Effector memory CD8-positive, alpha-beta T cell (primary cell): ENCODE results near the gene ZFAND3.

Experiments used
- ATAC-seq: fragments of 150-1000 bp; cut with Tn5 transposase; replicated peaks from 2 replicates; pipeline ENCODE4 v1.10.0; 2021; ENCODE audit warnings: mild to moderate bottlenecking, moderate library complexity
- DNase-seq, 3 experiments: peaks; one replicate each; pipeline ENCODE4 v3.0.0; 2021
- H3K27ac Mint-ChIP-seq, 2 donors: one replicate each; pipeline ENCODE4 v1.8.0; 2022; ENCODE audit warnings: mild to moderate bottlenecking in 2 of 2, mixed read lengths in 2 of 2, moderate library complexity in 2 of 2
- H3K27me3 Mint-ChIP-seq, 2 donors: one replicate each; pipeline ENCODE4 v1.8.0; 2022; ENCODE audit warnings: mixed read lengths in 2 of 2
- H3K36me3 Mint-ChIP-seq: one replicate; pipeline ENCODE4 v1.8.0; 2022; ENCODE audit warnings: mild to moderate bottlenecking, moderate library complexity, mixed read lengths; ENCODE audit not compliant: insufficient read depth
- H3K4me1 Mint-ChIP-seq, 2 donors: one replicate each; pipeline ENCODE4 v1.8.0; 2022; ENCODE audit warnings: low read depth in 2 of 2, mixed read lengths in 2 of 2
- H3K4me3 Mint-ChIP-seq, 2 donors: one replicate each; pipeline ENCODE4 v1.8.0; 2022; ENCODE audit warnings: mild to moderate bottlenecking in 2 of 2, mixed read lengths in 2 of 2, moderate library complexity in 2 of 2
- H3K9me3 Mint-ChIP-seq, 2 donors: one replicate each; pipeline ENCODE4 v1.8.0; 2022; ENCODE audit warnings: mixed read lengths in 2 of 2

The ZFAND3 gene

DNA sequence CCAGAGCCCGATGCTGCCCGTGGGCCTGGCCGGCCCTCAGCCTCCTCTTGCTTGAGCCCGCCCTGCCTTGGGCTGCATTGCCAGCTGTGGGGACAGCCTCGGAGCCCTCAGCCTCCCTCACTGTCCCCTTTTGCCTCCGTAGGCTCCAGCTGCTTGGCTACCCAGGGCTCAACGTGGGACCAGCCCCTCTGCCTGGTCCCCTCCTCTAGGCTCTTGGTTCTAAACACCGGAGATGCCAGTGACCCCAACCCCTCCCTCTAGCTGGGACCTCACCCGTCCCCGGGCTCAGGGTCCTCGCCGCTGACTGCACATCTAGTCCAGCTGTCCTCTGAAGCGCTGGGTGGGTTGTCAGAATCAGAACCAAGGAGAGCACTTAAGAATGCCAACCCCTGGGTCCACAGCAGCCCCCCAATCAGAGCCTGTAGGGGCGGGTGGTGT is 345.2 kb downstream of the ZFAND3 start:
- ATAC-seq (no peak), DNase-seq (no peak)
- no peak overlapping the region for H3K4me3 Mint-ChIP-seq
- H3K9me3 Mint-ChIP-seq: no peaks in the 10 kb centered on the region
- peaks cover 6% of the 10 kb centered on the region for H3K36me3 Mint-ChIP-seq
- peaks cover 5 to 7% of the 10 kb centered on the region in 2 donors for H3K4me1 Mint-ChIP-seq
- H3K27ac Mint-ChIP-seq: no peak overlapping the region
- no peaks in the 10 kb centered on the region for H3K27me3 Mint-ChIP-seq

DNA sequence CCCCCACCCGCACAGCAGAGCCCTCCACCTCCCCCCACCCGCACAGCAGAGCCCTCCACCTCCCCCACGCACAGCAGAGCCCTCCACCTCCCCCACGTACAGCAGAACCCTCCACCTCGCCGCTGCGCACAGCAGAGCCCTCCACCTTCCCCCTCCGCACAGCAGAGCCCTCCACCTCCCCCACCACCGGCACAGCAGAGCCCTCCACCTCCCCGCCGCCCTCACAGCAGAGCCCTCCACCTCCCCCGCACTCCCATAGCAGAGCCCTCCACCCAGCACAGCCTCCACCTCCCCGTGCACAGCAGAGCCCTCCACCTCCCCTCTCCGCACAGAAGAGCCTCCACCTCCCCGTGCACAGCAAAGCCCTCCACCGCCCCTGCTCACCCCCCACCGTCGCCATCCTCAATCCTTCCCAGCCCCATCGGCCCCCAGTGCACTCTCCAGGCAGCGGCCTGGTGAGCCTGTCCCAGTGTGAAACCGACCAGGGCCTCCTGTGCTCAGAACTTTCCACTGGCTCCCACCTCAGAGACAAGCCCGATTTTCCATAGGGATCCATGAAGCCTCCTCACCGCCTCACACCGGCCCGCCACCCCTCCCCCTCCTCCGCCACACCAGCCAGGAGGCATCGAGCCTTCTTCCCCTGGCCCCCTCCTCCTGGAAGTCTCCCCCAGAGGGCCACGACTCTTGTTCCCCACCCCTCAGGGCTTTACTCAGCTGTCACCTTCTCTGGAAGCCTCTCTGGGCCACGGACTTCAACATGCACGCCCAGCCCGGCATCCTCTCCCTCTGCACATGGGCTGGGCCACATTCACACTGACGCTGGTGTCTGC is 347.1 kb downstream of the ZFAND3 start:
- Mint-ChIP-seq H3K4me3 (no peak overlapping the region), H3K4me1 (peaks cover 4 to 5% of the 10 kb centered on the region in 2 donors), H3K36me3 (peaks cover 6% of the 10 kb centered on the region), H3K27me3 (no peaks in the 10 kb centered on the region), H3K9me3 (no peaks in the 10 kb centered on the region), H3K27ac (no peak overlapping the region)
- no peak for ATAC-seq
- DNase-seq: no peak

DNA sequence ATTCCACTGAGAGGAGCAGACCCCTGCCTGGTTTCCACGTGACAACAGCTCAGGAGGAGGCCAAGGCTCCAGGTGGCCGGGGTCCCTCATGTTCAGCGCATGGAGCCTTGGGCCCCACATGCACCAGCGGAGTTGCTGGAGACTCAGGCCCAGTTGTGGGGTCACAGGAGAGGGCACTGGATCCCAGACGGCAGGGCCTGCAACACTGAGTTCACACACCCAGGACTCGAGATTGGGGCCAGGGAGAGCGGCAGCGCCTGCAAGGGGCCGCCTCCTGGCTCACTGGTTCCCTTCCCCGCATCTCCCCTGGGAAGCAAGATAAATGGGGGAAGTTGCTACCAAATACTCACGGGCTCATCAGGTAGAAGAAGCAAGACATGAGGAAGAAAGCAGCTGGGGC is 348.1 kb downstream of the ZFAND3 start:
- no peak for ATAC-seq
- Mint-ChIP-seq H3K36me3 (peaks cover 6% of the 10 kb centered on the region), H3K27ac (peak overlapping the region in 1 of 2 donors; percentile 15), H3K27me3 (no peaks in the 10 kb centered on the region), H3K4me1 (peaks cover 2 to 4% of the 10 kb centered on the region in 2 donors), H3K4me3 (no peak overlapping the region), H3K9me3 (no peaks in the 10 kb centered on the region)
- DNase-seq: no peak

DNA sequence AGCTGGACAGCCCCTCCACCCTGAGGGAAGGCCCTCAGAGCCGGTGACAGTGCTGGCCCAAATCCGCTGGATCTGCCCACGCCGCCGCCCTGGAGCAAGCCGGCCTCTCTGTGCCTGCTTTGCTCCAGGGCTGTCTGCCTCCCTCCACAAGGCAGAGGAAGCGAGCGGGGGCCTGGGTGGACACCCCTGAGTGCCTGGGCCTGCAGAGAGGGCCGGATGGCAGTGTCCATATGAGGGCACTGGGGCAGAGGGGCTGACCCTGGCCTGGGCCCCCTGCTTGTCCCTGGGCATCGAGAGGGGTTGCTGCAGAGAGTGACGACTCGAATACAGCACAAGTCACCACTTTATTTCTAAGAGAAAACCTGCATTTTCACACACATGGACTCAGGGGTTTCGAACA is 348.6 kb downstream of the ZFAND3 start:
- H3K4me1 Mint-ChIP-seq: peaks cover 2 to 4% of the 10 kb centered on the region in 2 donors
- no peaks in the 10 kb centered on the region for H3K9me3 Mint-ChIP-seq
- peaks cover 9% of the 10 kb centered on the region for H3K36me3 Mint-ChIP-seq
- no peak overlapping the region for H3K27ac Mint-ChIP-seq
- no peak for ATAC-seq
- no peak for DNase-seq
- H3K4me3 Mint-ChIP-seq: no peak overlapping the region
- H3K27me3 Mint-ChIP-seq: no peaks in the 10 kb centered on the region

DNA sequence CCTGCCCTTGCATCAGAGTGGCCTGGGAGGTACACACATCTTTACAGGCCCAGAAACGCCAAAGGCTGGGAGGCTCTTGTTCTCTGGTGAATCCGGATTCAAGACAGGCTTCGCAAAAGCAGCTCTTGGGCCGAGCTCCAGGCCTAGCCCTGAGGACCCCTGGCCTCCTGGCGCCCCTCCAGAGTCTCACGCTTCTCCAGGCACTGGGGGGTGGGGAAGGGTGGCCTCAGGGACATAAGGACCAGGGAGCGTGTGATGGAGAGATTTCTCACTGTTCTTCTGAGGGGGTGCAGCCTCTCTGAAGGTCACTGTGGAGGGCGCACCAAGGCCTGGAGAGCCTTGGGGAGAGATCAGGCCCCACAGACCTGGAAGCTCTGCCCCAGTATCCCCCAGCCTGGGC is 349.2 kb downstream of the ZFAND3 start:
- Mint-ChIP-seq H3K27me3 (no peaks in the 10 kb centered on the region), H3K9me3 (no peaks in the 10 kb centered on the region), H3K36me3 (peaks cover 12% of the 10 kb centered on the region), H3K4me1 (peaks cover 3 to 4% of the 10 kb centered on the region in 2 donors), H3K27ac (peak overlapping the region in 1 of 2 donors; percentile 66), H3K4me3 (no peak overlapping the region)
- DNase-seq (no peak), ATAC-seq (no peak)

DNA sequence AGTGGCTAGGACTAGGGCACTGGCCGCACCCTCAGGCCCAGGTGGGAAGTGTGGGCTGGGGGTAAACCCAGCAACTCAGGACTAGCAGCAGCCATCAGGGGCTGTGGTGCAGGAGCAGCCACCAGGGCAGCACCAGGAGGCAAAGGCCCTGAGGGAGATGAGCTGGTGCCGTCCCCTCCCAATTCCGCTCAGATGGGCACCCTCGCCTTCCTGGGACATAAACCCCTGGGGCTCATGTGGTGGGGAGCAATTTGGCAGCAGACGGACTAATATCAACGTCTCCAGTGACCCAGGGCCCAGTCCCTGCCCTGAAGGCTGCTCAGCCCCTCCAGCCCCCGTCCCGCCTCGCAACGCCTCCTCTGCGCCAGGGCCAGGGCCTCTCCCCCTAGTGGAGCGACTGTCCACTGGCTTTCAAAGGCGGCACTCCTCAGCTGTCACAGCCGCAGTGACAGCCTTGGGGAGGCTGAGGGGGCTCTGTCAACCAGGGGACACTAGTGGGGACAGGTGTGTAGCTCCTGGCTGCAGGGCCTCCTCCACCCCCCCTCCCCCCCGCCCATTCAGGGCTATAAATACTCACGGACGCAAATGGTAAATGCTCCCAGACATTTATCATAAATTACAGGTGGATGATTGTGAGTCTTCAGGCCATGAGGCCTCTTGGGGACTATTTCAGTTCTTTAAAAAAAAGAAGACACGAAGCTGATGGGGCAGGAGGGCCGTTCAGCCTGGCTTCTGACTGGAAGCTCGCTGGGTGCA is 349.9 kb downstream of the ZFAND3 start:
- no peak for DNase-seq
- Mint-ChIP-seq H3K27me3 (no peaks in the 10 kb centered on the region), H3K4me1 (peaks cover 0 to 5% of the 10 kb centered on the region in 2 donors), H3K4me3 (no peak overlapping the region), H3K9me3 (no peaks in the 10 kb centered on the region), H3K27ac (peak overlapping the region in 1 of 2 donors; percentile 66), H3K36me3 (peaks cover 12% of the 10 kb centered on the region)
- ATAC-seq: no peak

DNA sequence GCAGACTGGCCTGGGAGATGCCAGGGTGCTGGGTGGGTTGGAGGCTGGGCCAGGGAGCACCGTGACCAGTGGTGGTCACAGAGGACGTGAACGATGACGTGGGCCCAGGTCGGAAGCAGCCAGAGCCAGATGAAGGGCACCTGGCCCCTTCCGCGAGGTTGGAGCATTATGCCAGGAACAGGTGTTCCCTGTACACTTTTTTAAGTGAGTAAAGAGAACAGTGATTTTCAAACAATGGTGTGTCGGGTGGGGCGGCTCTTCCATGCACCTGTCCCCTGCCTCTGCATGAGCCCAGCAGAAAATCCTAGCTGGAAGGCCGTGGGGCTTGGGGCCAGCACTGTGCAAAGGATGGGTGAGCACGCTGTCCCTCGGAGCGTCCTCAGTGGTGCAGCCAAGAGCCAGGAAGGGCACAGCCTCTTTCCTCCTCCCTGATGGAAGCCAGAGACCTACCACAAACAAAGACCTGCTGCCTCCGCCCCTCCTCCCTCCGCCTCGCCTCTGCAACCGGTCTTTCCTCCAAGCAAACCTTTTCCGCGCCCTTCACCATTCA is 350.5 kb downstream of the ZFAND3 start:
- H3K4me1 Mint-ChIP-seq: peaks cover 0 to 3% of the 10 kb centered on the region in 2 donors
- H3K9me3 Mint-ChIP-seq: no peaks in the 10 kb centered on the region
- H3K4me3 Mint-ChIP-seq: no peak overlapping the region
- DNase-seq (no peak), ATAC-seq (no peak)
- H3K27ac Mint-ChIP-seq: no peak overlapping the region
- H3K36me3 Mint-ChIP-seq: peaks cover 12% of the 10 kb centered on the region
- H3K27me3 Mint-ChIP-seq: no peaks in the 10 kb centered on the region

DNA sequence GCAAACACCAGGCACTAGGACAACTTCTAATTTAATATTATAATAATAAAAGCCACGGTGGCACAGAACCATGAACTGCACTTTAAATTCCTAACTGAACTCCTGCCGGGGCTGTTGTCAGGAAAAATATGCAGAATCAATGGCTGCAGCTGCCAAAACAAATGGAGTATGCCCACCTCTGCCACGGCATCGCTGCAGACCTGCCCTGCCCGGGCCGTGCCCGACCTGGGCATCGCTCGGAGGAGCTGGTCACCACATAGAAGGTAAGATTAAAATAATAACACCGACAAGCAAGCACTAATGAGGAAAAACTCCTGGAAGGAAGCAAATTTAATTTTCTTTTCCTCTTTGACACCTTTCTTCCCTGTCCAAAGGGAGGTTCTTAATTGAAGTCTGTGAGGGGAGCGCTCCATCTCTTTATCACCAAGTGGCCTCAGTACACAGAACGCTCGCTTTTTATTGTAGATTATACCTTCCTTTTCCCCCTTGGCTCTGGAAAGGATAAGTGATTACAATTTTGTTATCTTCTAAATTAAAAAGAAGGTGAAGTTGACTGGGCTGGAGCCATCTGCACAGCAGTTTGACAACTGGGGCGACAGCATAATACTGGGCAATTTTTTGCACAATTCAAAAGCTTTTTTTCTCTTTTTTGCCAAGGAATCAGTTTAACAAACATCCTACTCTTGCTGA is 351.3 kb downstream of the ZFAND3 start:
- peaks cover 12% of the 10 kb centered on the region for H3K36me3 Mint-ChIP-seq
- no peaks in the 10 kb centered on the region for H3K27me3 Mint-ChIP-seq
- no peak overlapping the region for H3K4me3 Mint-ChIP-seq
- H3K27ac Mint-ChIP-seq: no peak overlapping the region
- H3K4me1 Mint-ChIP-seq: peaks cover 0 to 3% of the 10 kb centered on the region in 2 donors
- H3K9me3 Mint-ChIP-seq: no peaks in the 10 kb centered on the region
- no peak for ATAC-seq
- DNase-seq: no peak

DNA sequence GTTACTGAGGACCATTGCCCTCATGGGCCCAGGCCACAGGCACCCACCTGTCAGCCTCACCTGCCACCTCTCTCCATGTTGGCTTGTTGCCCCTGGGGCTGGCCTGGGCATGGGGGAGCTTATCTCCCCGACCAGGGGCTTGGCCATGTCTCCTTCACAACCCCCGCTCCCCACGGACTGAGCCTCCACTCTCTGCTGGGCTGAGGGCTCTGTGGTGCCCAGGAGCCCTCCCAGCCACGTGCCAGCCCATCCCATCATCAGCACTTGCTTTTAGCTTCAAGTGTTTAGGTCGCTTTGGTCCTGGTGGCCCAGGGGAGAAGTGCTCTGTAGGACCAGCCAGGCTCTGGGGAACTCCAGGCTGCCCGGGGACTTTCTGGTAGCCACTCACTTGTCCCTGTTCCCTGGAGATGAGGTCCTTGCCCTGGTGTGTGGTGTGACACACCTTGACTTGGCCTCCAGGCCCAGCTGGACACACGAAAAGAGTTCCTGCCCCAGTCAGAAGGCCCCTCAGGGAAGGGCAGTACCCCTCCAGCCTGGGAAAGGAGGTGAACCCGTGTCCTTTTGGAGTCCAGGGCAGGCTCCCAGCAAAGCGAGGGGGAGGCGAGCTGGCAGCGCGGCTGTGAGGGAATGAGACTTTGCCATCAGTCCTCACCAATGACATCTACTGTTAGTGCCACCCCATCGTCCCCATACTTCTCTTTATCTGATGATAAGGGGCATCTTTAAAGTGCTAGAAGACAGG is 352.6 kb downstream of the ZFAND3 start:
- Mint-ChIP-seq H3K4me1 (peaks cover 0 to 6% of the 10 kb centered on the region in 2 donors), H3K27ac (peak overlapping the region in 1 of 2 donors; percentile 77), H3K27me3 (no peaks in the 10 kb centered on the region), H3K36me3 (peaks cover 14% of the 10 kb centered on the region), H3K9me3 (no peaks in the 10 kb centered on the region), H3K4me3 (no peak overlapping the region)
- ATAC-seq (no peak), DNase-seq (no peak)

DNA sequence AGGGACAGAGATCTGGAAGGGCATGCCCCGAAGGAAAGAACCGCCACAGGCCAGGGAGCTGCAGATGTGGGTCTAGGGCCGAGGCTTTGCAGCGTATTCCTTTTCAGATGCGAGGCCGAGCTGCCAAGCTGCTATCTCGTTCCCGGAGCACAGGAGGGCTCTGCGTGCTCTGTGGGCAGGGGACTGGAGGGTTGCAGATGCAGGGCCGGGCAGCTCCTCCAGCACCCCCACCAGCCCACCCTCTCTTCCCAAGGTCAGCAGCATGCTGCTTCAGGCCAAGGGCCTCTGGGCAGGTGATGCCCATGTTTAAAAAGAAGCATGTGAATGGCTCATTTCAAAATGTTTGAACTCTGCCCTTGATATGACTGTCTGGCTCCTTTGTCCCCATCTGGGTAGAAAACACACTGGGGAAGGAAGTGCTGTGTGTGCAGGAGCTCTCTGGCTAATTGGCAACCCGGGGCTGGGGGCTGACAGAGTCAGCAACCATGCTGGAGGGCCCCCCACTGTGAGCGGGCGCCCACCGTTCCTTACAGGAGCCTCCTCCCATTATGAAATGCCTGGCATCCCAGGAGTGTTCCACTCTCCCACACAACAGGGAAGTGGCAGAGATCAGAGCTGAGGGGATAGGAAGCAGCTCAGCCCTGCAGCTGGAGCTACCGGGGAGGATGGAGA is 353.3 kb downstream of the ZFAND3 start:
- H3K36me3 Mint-ChIP-seq: peaks cover 16% of the 10 kb centered on the region

DNA sequence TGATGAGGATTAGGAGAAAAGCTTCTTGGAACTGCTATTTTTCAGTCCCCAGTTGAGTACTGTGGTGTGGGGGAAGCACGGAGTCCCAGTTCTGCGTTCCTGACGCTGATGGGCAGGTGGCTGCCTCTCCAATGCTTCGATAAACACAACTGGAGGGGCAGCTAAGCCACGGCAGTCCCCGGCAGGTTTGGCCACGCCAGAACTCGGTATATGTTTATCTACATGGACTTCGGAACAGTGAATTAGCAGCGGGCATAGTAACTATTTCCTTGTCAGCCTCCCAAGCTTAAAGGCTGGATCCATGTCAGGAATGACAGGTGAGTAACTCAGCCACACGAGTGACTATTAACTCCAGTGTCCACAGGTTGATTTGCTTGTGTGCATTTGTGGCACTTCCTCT is 354.4 kb downstream of the ZFAND3 start:
- Mint-ChIP-seq H3K4me3 (no peak overlapping the region), H3K4me1 (peaks cover 5 to 11% of the 10 kb centered on the region in 2 donors), H3K27me3 (no peaks in the 10 kb centered on the region), H3K36me3 (peaks cover 21% of the 10 kb centered on the region), H3K9me3 (no peaks in the 10 kb centered on the region), H3K27ac (peak overlapping the region in 1 of 2 donors; percentile 82)
- ATAC-seq: no peak
- DNase-seq: no peak

More for the DNA sequence above, 353.3 kb downstream of the ZFAND3 start:
- H3K4me1 Mint-ChIP-seq: peaks cover 2 to 6% of the 10 kb centered on the region in 2 donors
- ATAC-seq (no peak), DNase-seq (no peak)
- H3K9me3 Mint-ChIP-seq: no peaks in the 10 kb centered on the region
- peak overlapping the region; percentile 77 to 84 for H3K27ac Mint-ChIP-seq
- no peaks in the 10 kb centered on the region for H3K27me3 Mint-ChIP-seq
- no peak overlapping the region for H3K4me3 Mint-ChIP-seq

DNA sequence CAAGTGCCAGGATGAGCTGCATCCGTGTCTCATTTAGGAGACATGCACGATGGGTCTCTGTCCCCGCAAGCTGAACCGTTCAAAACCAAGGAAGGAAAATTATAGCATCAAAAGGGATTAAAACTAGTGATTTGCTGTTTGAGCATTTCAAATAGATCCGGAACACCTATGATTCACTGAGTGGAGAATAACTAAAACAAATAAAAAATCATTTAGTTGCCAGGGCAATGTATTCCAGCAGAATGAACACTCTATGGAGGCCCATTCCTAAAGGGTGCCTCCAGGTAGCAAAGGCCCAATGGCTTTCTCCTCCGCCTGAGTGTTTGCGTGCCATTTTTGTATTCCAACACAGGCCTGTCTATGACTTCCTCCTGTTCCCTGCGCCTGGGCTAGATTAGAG is 354.8 kb downstream of the ZFAND3 start:
- Mint-ChIP-seq H3K9me3 (no peaks in the 10 kb centered on the region), H3K4me3 (no peak overlapping the region), H3K36me3 (peaks cover 21% of the 10 kb centered on the region), H3K27ac (peak overlapping the region; percentile 71 to 82), H3K4me1 (peaks cover 5 to 11% of the 10 kb centered on the region in 2 donors), H3K27me3 (no peaks in the 10 kb centered on the region)
- DNase-seq: no peak
- ATAC-seq: no peak
